ENCODE results near the gene ARL4D. TPM values are rescaled to one million over a fixed set of nuclear protein-coding genes. Genes with fewer than 3 reads are reported as not detected.

The ARL4D gene
- total RNA-seq, 1 experiment from 2014 or later: 11.5 TPM

- TF ChIP-seq, protein P1, sequence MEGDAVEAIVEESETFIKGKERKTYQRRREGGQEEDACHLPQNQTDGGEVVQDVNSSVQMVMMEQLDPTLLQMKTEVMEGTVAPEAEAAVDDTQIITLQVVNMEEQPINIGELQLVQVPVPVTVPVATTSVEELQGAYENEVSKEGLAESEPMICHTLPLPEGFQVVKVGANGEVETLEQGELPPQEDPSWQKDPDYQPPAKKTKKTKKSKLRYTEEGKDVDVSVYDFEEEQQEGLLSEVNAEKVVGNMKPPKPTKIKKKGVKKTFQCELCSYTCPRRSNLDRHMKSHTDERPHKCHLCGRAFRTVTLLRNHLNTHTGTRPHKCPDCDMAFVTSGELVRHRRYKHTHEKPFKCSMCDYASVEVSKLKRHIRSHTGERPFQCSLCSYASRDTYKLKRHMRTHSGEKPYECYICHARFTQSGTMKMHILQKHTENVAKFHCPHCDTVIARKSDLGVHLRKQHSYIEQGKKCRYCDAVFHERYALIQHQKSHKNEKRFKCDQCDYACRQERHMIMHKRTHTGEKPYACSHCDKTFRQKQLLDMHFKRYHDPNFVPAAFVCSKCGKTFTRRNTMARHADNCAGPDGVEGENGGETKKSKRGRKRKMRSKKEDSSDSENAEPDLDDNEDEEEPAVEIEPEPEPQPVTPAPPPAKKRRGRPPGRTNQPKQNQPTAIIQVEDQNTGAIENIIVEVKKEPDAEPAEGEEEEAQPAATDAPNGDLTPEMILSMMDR (IDR thresholded peaks at IDR 0.05 in 2 of 3, conservative IDR thresholded peaks at IDR 0.05 in 1 of 3; ENCODE audit: borderline replicate concordance in 1 of 3, insufficient read depth in 1 of 3, low read depth in 2 of 3, low read length in 2 of 3): no peak
- TF ChIP-seq YY1 (IDR thresholded peaks at IDR 0.05; ENCODE audit: extremely low read depth, insufficient replicate concordance, low read depth, low read length) (no peak), FOSL1 (IDR thresholded peaks at IDR 0.05; ENCODE audit: low read depth) (no peak)
These were observed 35.4 kb upstream of the ARL4D start (continued) for GRCh38 chr17:43363181-43363925.

GRCh38 chr17:43363926-43364285, 34.9 kb upstream of the ARL4D start:
- Histone ChIP-seq H3K9me3 (ENCODE audit: control insufficient read depth in 1 of 2, insufficient read depth in 1 of 2, low read depth in 1 of 2, low read length in 2 of 2) (peaks cover 0 to 5% of the 10 kb centered on the region in 2 experiments; a peak in 1 of 4 replicates), H4K20me1 (ENCODE audit: insufficient read depth) (no peaks in the 10 kb centered on the region), H3K36me3 (ENCODE audit: control insufficient read depth in 1 of 2, insufficient read depth in 2 of 2, low read length in 2 of 2) (0 out of 4 replicates have a peak, but pooled peaks cover 0 to 4% of the 10 kb centered on the region in 2 experiments), H3K4me2 (ENCODE audit: low read length) (no peak overlapping the region), H3K4me3 (replicated peaks in 1 of 2; ENCODE audit: low read depth in 1 of 2, low read length in 2 of 2) (no peak overlapping the region), H3K9me2 (ENCODE audit: insufficient read depth) (no peaks in the 10 kb centered on the region), H3K27ac (ENCODE audit: low read depth, low read length) (no peak overlapping the region), H3K4me1 (ENCODE audit: control insufficient read depth in 1 of 2, insufficient read depth in 2 of 2, low read length in 2 of 2) (peaks cover 14 to 23% of the 10 kb centered on the region in 2 experiments; a peak in 3 of 4 replicates), H3K9ac (ENCODE audit: low read length) (no peak overlapping the region), H3K79me2 (ENCODE audit: insufficient read depth, low read length) (no peaks in the 10 kb centered on the region), H3K27me3 (ENCODE audit: insufficient read depth, low read length) (no peaks in the 10 kb centered on the region), H2AFZ (ENCODE audit: low read depth, low read length, poor library complexity, severe bottlenecking) (no peak overlapping the region)
- TF ChIP-seq CBX3 (IDR thresholded peaks at IDR 0.05; ENCODE audit: low read depth): no peak
- TF ChIP-seq RAD21 (IDR thresholded peaks at IDR 0.05; ENCODE audit: low read depth): no peak
- TF ChIP-seq YY1 (IDR thresholded peaks at IDR 0.05; ENCODE audit: extremely low read depth, insufficient replicate concordance, low read depth, low read length): no peak
- no peak for TF ChIP-seq ZFX (IDR thresholded peaks at IDR 0.05)
- TF ChIP-seq, protein P2, sequence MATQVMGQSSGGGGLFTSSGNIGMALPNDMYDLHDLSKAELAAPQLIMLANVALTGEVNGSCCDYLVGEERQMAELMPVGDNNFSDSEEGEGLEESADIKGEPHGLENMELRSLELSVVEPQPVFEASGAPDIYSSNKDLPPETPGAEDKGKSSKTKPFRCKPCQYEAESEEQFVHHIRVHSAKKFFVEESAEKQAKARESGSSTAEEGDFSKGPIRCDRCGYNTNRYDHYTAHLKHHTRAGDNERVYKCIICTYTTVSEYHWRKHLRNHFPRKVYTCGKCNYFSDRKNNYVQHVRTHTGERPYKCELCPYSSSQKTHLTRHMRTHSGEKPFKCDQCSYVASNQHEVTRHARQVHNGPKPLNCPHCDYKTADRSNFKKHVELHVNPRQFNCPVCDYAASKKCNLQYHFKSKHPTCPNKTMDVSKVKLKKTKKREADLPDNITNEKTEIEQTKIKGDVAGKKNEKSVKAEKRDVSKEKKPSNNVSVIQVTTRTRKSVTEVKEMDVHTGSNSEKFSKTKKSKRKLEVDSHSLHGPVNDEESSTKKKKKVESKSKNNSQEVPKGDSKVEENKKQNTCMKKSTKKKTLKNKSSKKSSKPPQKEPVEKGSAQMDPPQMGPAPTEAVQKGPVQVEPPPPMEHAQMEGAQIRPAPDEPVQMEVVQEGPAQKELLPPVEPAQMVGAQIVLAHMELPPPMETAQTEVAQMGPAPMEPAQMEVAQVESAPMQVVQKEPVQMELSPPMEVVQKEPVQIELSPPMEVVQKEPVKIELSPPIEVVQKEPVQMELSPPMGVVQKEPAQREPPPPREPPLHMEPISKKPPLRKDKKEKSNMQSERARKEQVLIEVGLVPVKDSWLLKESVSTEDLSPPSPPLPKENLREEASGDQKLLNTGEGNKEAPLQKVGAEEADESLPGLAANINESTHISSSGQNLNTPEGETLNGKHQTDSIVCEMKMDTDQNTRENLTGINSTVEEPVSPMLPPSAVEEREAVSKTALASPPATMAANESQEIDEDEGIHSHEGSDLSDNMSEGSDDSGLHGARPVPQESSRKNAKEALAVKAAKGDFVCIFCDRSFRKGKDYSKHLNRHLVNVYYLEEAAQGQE (IDR thresholded peaks at IDR 0.05; ENCODE audit: low read depth): no peak
- TF ChIP-seq SRF (IDR thresholded peaks at IDR 0.05; ENCODE audit: low read depth): no peak
- no peak for TF ChIP-seq EGR1 (IDR thresholded peaks at IDR 0.05; ENCODE audit: low read depth)
- no peak for TF ChIP-seq EZH2phosphoT487 (IDR thresholded peaks at IDR 0.05; ENCODE audit: borderline replicate concordance)
- BruUV-seq (replicated peaks): no TSS peak
- no peak for ATAC-seq
- ChIA-PET POLR2A (no interaction called here), CTCF (no interaction called here), RAD21 (ENCODE audit: low non-redundant PET in 1 of 2, low total read pairs in 2 of 2, uncharacterized antibody in 2 of 2, unreplicated experiment in 2 of 2) (no interaction called here)
- no peak for DNase-seq (ENCODE audit: low read depth, low spot score)
- intact Hi-C loops (cut with micrococcal nuclease): no loop called here

All from HCT116 (cell line).